ENCODE data around the gene NFIA. TPM values are rescaled to one million over a fixed set of nuclear protein-coding genes. Genes with fewer than 3 reads are reported as not detected.

The NFIA gene
- total and polyA plus RNA-seq, 8 donors: 9.6 to 108 (median 37.2) TPM

DNA sequence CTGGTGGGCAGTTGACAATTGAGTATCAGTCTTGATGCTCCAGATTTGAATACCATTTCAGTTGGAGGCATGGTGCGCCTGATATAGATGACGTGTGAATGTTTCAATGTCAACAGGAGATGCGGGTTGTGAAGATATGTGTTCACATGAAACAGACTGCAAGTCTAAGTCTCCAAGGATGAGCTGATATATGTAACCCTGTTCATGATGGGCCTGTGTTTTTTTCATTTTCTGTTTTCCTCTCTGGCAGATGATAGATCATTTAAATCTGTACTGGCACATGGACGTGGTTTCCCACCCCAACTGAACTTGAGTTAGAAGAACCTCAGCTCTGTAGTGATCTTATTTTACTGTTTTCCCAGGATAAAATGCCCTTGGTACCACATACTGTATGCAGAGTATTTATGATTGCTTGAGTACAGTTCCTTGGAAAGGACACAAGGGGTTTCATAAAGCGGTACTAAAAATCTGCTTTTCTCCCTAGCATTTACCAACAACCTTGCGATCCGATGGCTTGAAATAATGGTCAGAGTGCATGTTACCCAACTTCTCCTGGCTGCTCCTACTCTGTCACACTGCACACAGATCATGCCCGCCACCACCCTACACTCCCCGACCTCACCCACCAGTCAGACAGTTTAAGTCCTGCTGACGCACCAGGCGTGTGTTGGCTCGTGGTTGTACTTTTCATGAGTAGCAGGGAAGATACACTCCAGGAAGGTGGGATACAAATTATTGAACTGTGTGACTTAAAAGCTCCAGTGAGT, 131.1 kb downstream of the NFIA start:
- TF ChIP-seq, protein P1, sequence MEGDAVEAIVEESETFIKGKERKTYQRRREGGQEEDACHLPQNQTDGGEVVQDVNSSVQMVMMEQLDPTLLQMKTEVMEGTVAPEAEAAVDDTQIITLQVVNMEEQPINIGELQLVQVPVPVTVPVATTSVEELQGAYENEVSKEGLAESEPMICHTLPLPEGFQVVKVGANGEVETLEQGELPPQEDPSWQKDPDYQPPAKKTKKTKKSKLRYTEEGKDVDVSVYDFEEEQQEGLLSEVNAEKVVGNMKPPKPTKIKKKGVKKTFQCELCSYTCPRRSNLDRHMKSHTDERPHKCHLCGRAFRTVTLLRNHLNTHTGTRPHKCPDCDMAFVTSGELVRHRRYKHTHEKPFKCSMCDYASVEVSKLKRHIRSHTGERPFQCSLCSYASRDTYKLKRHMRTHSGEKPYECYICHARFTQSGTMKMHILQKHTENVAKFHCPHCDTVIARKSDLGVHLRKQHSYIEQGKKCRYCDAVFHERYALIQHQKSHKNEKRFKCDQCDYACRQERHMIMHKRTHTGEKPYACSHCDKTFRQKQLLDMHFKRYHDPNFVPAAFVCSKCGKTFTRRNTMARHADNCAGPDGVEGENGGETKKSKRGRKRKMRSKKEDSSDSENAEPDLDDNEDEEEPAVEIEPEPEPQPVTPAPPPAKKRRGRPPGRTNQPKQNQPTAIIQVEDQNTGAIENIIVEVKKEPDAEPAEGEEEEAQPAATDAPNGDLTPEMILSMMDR (IDR thresholded peaks at IDR 0.05): no peak
- no peak for TF ChIP-seq POLR2AphosphoS5 (IDR thresholded peaks at IDR 0.05)
- no peak for TF ChIP-seq POLR2A (IDR thresholded peaks at IDR 0.05)
- TF ChIP-seq EP300 (IDR thresholded peaks at IDR 0.05): no peak
- DNase-seq: no peak
- Histone ChIP-seq H3K9me3 (no peaks in the 10 kb centered on the region), H3K36me3 (no peaks in the 10 kb centered on the region), H3K4me1 (peaks cover 0 to 39% (median 16%) of the 10 kb centered on the region in 4 donors), H3K27me3 (no peaks in the 10 kb centered on the region), H3K4me3 (no peak overlapping the region), H3K27ac (no peak overlapping the region)
- intact Hi-C loops (cut with DNase I; ENCODE audit: low total_unique reads): no loop called here
- 95 to 97% (median 96%) methylated on average over 12 of the region's 12 CpGs for WGBS, 5 donors

DNA sequence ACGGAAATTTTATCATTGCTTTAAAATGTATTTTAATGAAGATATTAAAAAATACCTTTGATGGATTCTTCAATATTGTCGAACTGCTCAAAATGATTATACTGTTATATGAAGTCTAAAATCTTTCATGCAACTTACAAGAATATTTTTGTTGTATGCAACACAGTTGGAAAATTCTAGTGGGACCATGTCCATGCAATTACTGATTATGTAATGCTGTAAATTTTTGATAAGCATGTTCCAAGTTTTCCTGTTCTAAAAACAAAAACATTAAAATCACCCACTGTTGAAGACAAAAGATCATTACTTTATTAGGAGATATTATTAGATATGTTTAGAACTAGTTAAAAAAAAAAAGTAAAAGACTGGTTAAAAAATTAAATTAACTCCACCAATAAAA, 132.8 kb downstream of the NFIA start:
- Histone ChIP-seq H3K9me3 (no peaks in the 10 kb centered on the region), H3K27me3 (no peaks in the 10 kb centered on the region), H3K4me3 (no peak overlapping the region), H3K4me1 (peaks cover 0 to 37% (median 12%) of the 10 kb centered on the region in 4 donors), H3K36me3 (no peaks in the 10 kb centered on the region), H3K27ac (no peak overlapping the region)
- intact Hi-C loops (cut with DNase I; ENCODE audit: low total_unique reads): no loop called here
- 89 to 96% (median 94%) methylated on average over 2 of the region's 2 CpGs for WGBS, 5 donors
- no peak for DNase-seq
- TF ChIP-seq EP300 (IDR thresholded peaks at IDR 0.05) (no peak), POLR2A (IDR thresholded peaks at IDR 0.05) (no peak), POLR2AphosphoS5 (IDR thresholded peaks at IDR 0.05) (no peak)
- TF ChIP-seq, protein P1 (IDR thresholded peaks at IDR 0.05): no peak

DNA sequence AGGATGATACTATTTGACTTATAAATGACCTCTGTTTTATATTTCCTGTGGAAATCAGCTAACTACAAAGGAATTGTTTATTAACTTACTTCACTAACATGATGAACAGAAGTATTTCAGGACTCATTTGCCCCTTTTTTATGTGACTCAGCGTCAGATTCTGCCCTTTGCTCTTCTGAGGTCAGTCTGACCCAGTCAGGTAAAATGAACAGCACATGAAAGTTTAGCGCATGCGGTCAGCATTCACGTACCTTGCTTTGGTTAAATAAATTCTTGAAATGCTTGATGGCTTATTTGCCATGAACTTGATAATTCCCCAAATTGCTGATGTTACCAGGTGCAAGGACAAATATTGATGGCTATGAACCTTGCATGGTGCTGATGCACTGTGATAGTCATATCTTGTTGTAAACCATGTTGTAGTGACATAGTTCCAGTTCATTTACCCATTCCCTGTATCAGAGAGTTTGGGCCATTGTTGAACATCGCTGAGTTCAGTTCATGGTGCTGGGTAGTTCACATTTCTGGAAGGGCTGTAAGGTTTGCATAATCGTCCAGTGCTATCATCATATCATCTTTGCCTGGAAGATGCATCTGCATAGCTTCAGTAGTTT, 133.4 kb downstream of the NFIA start:
- Histone ChIP-seq H3K4me3 (no peak overlapping the region), H3K4me1 (peaks cover 0 to 44% (median 13%) of the 10 kb centered on the region in 4 donors), H3K9me3 (no peaks in the 10 kb centered on the region), H3K27ac (no peak overlapping the region), H3K36me3 (no peaks in the 10 kb centered on the region), H3K27me3 (no peaks in the 10 kb centered on the region)
- TF ChIP-seq EP300 (IDR thresholded peaks at IDR 0.05) (no peak), POLR2A (IDR thresholded peaks at IDR 0.05) (no peak), POLR2AphosphoS5 (IDR thresholded peaks at IDR 0.05) (no peak)
- TF ChIP-seq, protein P1 (IDR thresholded peaks at IDR 0.05): no peak
- no peak for DNase-seq
- intact Hi-C loops (cut with DNase I; ENCODE audit: low total_unique reads): no loop called here
- 84 to 90% (median 87%) methylated on average over 6 of the region's 6 CpGs for WGBS, 5 donors

DNA sequence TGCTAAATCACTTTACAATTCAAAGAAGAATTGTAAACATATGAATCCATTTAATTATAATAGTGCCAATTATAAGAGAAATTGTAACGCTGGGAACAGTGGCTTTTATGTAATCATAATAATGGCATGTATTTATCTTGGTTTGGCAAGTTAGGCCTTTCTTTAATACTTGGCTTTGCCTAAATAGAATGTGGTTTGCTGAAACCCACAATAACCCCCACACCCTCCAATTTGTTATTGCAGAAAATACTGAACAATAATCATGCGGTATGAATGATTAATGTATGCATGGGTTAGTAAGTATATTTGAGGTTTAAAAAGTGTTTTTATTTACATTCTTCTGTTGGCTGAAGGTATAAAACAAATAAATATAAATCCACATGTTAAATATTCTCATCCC, 138.2 kb downstream of the NFIA start:
- Histone ChIP-seq H3K27ac (no peak overlapping the region), H3K9me3 (no peaks in the 10 kb centered on the region), H3K36me3 (no peaks in the 10 kb centered on the region), H3K4me3 (no peak overlapping the region), H3K4me1 (peaks cover 0 to 55% (median 28%) of the 10 kb centered on the region in 4 donors), H3K27me3 (no peaks in the 10 kb centered on the region)
- TF ChIP-seq POLR2A (IDR thresholded peaks at IDR 0.05) (no peak), EP300 (IDR thresholded peaks at IDR 0.05) (no peak), POLR2AphosphoS5 (IDR thresholded peaks at IDR 0.05) (no peak)
- TF ChIP-seq, protein P1 (IDR thresholded peaks at IDR 0.05): no peak
- intact Hi-C loops (cut with DNase I; ENCODE audit: low total_unique reads): no loop called here
- DNase-seq: no peak
- WGBS, 5 donors: 21 to 46% (median 36%) methylated on average over 2 of the region's 2 CpGs
